ENCODE measurements around the gene KLHL33.
A peak's percentile ranks its signal among the peaks of the same experiment; 100 is the strongest.
"Not testable (repeated sequence)": the region's sequence is repeated elsewhere in the genome, so short reads cannot be mapped to it uniquely, and the experiment has no call there.

Gene KLHL33

GRCh38 chr14:20435582-20436362 lies at the start of gene KLHL33:
TSS of gene KLHL33 (minus strand) at chr14:20436166. CDS start at chr14:20435811, 355 bp downstream.
- no peak for DNase-seq

- DNase-seq, result peak; percentile 77
Measured at GRCh38 chr14:20482382-20482781, 46.4 kb upstream of the KLHL33 start.

- peak; percentile 50 for DNase-seq
Measured at GRCh38 chr14:20478894-20479293, 42.9 kb upstream of the KLHL33 start.

GRCh38 chr14:20477211-20477876 lies 41.4 kb upstream of the KLHL33 start:
- DNase-seq, result peak; percentile 98

GRCh38 chr14:20476776-20477175 lies 40.8 kb upstream of the KLHL33 start:
- peak; percentile 84 for DNase-seq

GRCh38 chr14:20472536-20473169 lies 36.7 kb upstream of the KLHL33 start:
- peak; percentile 72 for DNase-seq

- peak; percentile 22 for DNase-seq
Measured at GRCh38 chr14:20470603-20470901, 34.6 kb upstream of the KLHL33 start.

GRCh38 chr14:20469890-20470602 lies 34.1 kb upstream of the KLHL33 start:
- peak; percentile 78 for DNase-seq

GRCh38 chr14:20469242-20469889 lies 33.4 kb upstream of the KLHL33 start, which contains the start of gene PNP:
TSS of gene PNP (plus strand) at chr14:20469406. CDS start at chr14:20469525, 119 bp downstream.
- peak; percentile 98 for DNase-seq

- DNase-seq, result no peak
Measured at GRCh38 chr14:20468764-20469241, 32.8 kb upstream of the KLHL33 start.

- DNase-seq, result peak; percentile 100
Measured at GRCh38 chr14:20461225-20462141, 25.5 kb upstream of the KLHL33 start, which contains the start of gene PIP4P1. TSS of gene PIP4P1 (minus strand) at chr14:20461434. CDS start at chr14:20461325, 109 bp downstream.

- DNase-seq, result peak; percentile 35
Measured at GRCh38 chr14:20460458-20461224, 24.7 kb upstream of the KLHL33 start.

GRCh38 chr14:20458031-20458789 lies 22.2 kb upstream of the KLHL33 start:
- no peak for DNase-seq

- DNase-seq, result peak; percentile 46
Measured at GRCh38 chr14:20456971-20457370, 21.0 kb upstream of the KLHL33 start.

GRCh38 chr14:20455355-20456300 lies 19.7 kb upstream of the KLHL33 start:
- peak; percentile 98 for DNase-seq

GRCh38 chr14:20454516-20455354 lies 18.8 kb upstream of the KLHL33 start, which contains the start of the genes APEX1 and OSGEP:
TSS of gene APEX1 (plus strand) at chr14:20455226. CDS start at chr14:20455646, 420 bp downstream.
TSS of gene OSGEP (minus strand) at chr14:20454812. CDS start at chr14:20454683, 129 bp downstream.
- peak; percentile 100 for DNase-seq

- not testable (repeated sequence) for DNase-seq
Measured at GRCh38 chr14:20452831-20453230, 16.9 kb upstream of the KLHL33 start.
